ENCODE data around the gene MVD. TPM values are rescaled to one million over a fixed set of nuclear protein-coding genes. Genes with fewer than 3 reads are reported as not detected.

Gene MVD
- total and polyA plus RNA-seq, 4 donors = 19.8 to 57.6 (median 26.3) TPM

DNA sequence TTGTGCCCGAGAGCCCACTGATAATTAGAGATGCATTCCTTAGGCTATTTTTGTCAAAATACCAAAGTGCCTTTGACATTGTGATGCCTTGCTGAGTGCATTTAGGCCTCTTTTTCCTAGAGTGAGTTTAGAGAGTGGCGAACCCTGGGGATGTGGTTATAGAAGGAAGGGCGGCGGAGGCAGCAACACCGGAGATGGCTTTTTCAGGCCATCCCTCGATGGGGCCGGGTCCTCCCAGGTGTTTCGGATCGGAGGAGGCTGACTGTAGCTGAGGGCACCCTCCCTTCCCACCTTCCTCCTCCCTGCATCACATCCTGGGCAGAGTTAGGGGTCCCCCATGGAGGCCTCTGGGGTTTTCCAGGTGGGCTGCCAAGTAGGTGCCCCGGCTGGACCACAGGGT is 30.0 kb upstream of the MVD start:
- Histone ChIP-seq H3K9me3 (ENCODE audit: control insufficient read depth, low read length) (no peaks in the 10 kb centered on the region), H3K27ac (ENCODE audit: low read depth in 1 of 2, low read length in 2 of 2) (no peak overlapping the region), H3K36me3 (ENCODE audit: control insufficient read depth in 1 of 2, insufficient read depth in 2 of 2, low read length in 1 of 2) (no peaks in the 10 kb centered on the region), H3K4me3 (ENCODE audit: low read length in 2 of 2) (no peak overlapping the region), H3K27me3 (ENCODE audit: control insufficient read depth in 1 of 2, insufficient read depth in 2 of 2, low read length in 1 of 2) (no peaks in the 10 kb centered on the region), H3K4me1 (ENCODE audit: control insufficient read depth in 1 of 2, insufficient read depth in 2 of 2, low read length in 2 of 2) (no peaks in the 10 kb centered on the region)
- DNase-seq (no peak), ATAC-seq (ENCODE audit: low FRiP score) (no peak)
- intact Hi-C loops (cut with DNase I) = no loop called here
- 65 to 91% methylated on average over 10 of the region's 10 CpGs for WGBS, 2 donors

DNA sequence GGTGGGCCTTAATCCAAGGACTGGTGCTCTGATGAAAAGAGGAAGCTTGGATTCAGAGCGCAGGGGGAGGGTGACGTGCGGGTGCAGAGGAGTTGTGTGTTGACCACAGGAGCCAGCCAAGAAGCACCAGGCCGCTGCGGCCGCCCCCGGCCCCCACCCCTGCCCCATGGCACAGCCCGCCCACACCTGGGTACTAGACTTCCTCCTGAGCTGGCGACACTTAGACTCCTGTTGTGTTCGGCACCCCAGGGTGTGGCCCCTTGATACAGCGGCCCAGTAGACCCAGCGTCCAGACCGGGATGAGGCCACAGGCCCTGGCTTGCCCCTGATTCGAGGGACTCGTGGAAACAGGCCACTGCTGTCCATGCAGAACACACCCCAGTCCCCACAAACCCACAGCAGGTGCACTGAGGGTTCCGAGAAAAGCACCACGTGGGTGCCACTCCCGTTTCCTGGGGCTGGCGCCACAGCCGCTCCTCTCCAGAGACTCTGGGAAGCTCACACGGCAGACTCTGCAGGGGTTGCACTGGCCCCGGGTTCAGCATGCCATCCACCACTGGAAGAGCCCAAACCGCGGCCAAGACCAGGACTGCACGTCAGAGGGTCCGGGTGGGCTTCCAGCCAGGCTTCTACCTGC is 29.2 kb upstream of the MVD start:
- Histone ChIP-seq H3K9me3 (ENCODE audit: control insufficient read depth, low read length) (no peaks in the 10 kb centered on the region), H3K36me3 (ENCODE audit: control insufficient read depth in 1 of 2, insufficient read depth in 2 of 2, low read length in 1 of 2) (no peaks in the 10 kb centered on the region), H3K4me3 (ENCODE audit: low read length in 2 of 2) (no peak overlapping the region), H3K27me3 (ENCODE audit: control insufficient read depth in 1 of 2, insufficient read depth in 2 of 2, low read length in 1 of 2) (no peaks in the 10 kb centered on the region), H3K27ac (ENCODE audit: low read depth in 1 of 2, low read length in 2 of 2) (no peak overlapping the region), H3K4me1 (ENCODE audit: control insufficient read depth in 1 of 2, insufficient read depth in 2 of 2, low read length in 2 of 2) (no peaks in the 10 kb centered on the region)
- intact Hi-C loops (cut with DNase I) = no loop called here
- ATAC-seq (ENCODE audit: low FRiP score) (no peak), DNase-seq (peak in 1 of 2 donors; percentile 82)
- WGBS, 2 donors = 84 to 89% methylated on average over 26 of the region's 26 CpGs

DNA sequence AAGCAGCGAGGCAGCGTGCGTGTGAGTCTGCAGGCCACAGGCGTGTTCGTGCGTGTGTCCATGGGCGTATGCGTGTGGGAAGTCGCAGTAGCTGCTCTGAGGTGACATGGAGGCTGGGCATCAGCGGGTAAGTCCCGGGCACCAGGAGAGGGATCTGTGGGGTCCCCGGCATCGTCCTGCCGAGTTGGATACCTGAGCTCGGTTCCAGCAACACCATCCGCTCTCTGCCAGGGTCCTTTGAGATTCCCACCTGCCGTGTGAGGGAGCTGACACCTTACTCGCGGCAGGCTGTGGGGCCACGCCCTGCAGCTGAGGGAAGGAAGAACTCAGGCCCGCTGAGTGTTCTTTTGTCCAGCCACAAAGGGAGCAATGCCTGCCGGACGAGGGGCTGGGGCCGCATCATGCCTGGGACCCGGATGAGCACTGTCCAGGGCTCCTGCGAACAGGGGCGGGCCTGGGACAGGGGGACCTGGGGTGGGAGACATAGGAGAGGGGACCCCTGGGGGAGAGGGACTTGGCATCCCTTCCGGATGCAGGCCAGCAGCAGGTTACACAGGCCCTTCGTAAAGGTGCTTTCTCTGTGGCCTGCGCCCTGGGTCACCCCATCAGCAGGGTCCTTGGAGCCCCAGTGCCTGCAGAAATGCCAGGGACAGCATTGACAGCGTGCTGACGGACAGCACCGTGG is 28.4 kb upstream of the MVD start:
- Histone ChIP-seq H3K27me3 (ENCODE audit: control insufficient read depth in 1 of 2, insufficient read depth in 2 of 2, low read length in 1 of 2) (no peaks in the 10 kb centered on the region), H3K4me1 (ENCODE audit: control insufficient read depth in 1 of 2, insufficient read depth in 2 of 2, low read length in 2 of 2) (no peaks in the 10 kb centered on the region), H3K4me3 (ENCODE audit: low read length in 2 of 2) (no peak overlapping the region), H3K36me3 (ENCODE audit: control insufficient read depth in 1 of 2, insufficient read depth in 2 of 2, low read length in 1 of 2) (no peaks in the 10 kb centered on the region), H3K27ac (ENCODE audit: low read depth in 1 of 2, low read length in 2 of 2) (no peak overlapping the region), H3K9me3 (ENCODE audit: control insufficient read depth, low read length) (no peaks in the 10 kb centered on the region)
- 82 to 87% methylated on average over 33 of the region's 33 CpGs for WGBS, 2 donors
- intact Hi-C loops (cut with DNase I) = no loop called here
- DNase-seq (no peak), ATAC-seq (ENCODE audit: low FRiP score) (no peak)

DNA sequence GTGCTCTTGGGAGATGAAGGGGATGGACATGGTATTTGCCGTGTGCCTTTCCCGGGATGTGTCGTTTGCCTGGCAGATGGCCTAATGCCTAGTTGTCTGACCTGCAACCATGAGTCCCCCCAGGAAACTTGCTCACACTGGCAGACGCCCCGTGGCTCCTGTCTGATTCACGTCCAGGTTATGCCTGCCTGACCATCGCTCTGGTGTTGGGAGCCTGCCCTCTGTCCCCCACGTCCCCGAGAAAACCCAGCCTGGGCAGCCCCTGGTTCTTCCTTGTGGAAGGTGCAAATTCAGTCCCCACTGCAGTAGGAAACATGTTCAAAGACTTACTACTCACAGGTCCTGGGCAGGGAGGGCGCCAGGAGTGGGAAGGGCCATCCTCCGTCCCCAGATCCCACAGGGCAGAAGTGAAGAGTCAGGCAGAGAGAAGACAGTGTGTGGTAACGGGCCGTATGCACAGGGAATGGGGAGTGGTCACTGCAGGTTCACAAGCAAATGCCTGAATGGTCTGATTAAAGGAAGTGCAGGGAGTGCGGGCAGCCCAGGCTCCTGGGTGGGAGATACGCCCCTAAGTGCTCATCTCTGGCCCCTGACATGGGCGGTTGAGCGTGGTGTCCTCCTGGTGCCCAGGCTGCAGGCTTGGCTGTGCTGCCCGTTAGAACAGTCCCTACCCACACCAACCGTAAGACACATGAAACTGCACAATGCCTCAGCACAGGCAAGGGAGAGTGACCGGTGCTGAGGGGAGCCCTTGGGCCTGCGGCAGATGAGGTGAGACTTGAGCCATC is 27.6 kb upstream of the MVD start:
- WGBS, 2 donors = 78 to 79% methylated on average over 20 to 21 of the region's 21 CpGs
- Histone ChIP-seq H3K27me3 (ENCODE audit: control insufficient read depth in 1 of 2, insufficient read depth in 2 of 2, low read length in 1 of 2) (no peaks in the 10 kb centered on the region), H3K9me3 (ENCODE audit: control insufficient read depth, low read length) (no peaks in the 10 kb centered on the region), H3K4me3 (ENCODE audit: low read length in 2 of 2) (no peak overlapping the region), H3K27ac (ENCODE audit: low read depth in 1 of 2, low read length in 2 of 2) (no peak overlapping the region), H3K4me1 (ENCODE audit: control insufficient read depth in 1 of 2, insufficient read depth in 2 of 2, low read length in 2 of 2) (no peaks in the 10 kb centered on the region), H3K36me3 (ENCODE audit: control insufficient read depth in 1 of 2, insufficient read depth in 2 of 2, low read length in 1 of 2) (no peaks in the 10 kb centered on the region)
- intact Hi-C loops (cut with DNase I) = no loop called here
- DNase-seq (no peak), ATAC-seq (ENCODE audit: low FRiP score) (no peak)

DNA sequence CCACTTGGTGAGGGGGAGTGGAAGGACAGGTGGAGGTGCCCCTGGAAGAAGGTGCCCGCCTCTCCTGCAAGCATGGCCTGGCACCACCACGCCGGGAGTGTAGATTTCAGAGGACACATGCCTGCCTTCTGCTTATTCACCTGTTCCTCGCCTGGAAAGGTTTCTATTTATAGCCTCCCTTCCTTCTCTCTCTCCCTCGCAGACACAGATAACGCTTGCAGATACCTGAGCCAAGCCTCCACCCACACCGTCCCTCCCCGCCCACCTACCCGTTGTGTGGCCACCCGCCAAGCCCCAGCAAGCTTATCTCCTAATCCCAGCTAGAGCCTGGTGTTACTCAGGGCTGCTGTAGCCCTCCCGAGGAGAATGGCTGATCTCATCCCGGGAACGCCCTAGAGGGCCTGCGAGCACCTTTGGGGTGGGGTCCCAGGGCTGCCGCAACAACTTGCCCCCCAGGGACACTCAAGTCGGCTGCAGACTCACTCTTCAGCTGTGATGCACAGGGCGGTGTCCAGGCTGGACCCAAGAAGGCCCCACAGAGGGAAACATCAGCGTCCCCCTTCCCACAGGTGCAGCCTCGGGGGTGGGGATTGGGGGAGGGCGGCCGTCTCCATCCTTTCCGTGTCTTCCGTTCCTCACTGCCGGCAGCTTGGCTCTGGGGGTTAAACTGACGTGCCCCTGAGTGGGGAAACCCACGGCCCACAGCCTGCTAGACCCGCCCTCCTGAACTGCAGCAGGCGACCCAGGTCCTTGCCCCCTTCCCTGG is 25.3 kb upstream of the MVD start:
- Histone ChIP-seq H3K27me3 (ENCODE audit: control insufficient read depth in 1 of 2, insufficient read depth in 2 of 2, low read length in 1 of 2) (no peaks in the 10 kb centered on the region), H3K9me3 (ENCODE audit: control insufficient read depth, low read length) (no peaks in the 10 kb centered on the region), H3K27ac (ENCODE audit: low read depth in 1 of 2, low read length in 2 of 2) (no peak overlapping the region), H3K36me3 (ENCODE audit: control insufficient read depth in 1 of 2, insufficient read depth in 2 of 2, low read length in 1 of 2) (no peaks in the 10 kb centered on the region), H3K4me1 (ENCODE audit: control insufficient read depth in 1 of 2, insufficient read depth in 2 of 2, low read length in 2 of 2) (no peaks in the 10 kb centered on the region), H3K4me3 (ENCODE audit: low read length in 2 of 2) (no peak overlapping the region)
- intact Hi-C loops (cut with DNase I) = no loop called here
- ATAC-seq (ENCODE audit: low FRiP score) (no peak), DNase-seq (no peak)
- 38 to 41% methylated on average over 27 to 28 of the region's 28 CpGs for WGBS, 2 donors

DNA sequence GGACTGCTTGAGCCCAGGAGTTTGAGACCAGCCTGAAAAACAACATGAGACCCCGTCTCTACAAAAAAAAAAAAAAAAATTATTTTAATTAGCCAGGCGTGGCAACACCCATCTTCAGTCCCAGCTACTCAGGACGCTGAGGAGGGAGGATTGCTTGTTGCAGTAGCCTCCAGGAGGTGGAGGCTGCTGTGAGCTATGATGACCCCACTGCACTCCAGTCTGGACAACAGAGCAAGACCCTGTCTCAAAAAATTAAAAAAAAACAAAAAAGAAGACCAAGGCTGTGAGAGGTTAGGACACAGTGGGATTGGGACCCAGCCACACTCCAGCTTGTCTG is 24.8 kb upstream of the MVD start:
- no peaks in the 10 kb centered on the region for H3K36me3 ChIP-seq (ENCODE audit: control insufficient read depth in 1 of 2, insufficient read depth in 2 of 2, low read length in 1 of 2)
- H3K9me3 ChIP-seq (ENCODE audit: control insufficient read depth, low read length) = no peaks in the 10 kb centered on the region
- intact Hi-C loops (cut with DNase I) = no loop called here
- no peak overlapping the region for H3K4me3 ChIP-seq (ENCODE audit: low read length in 2 of 2)
- H3K27ac ChIP-seq (ENCODE audit: low read depth in 1 of 2, low read length in 2 of 2) = no peak overlapping the region
- DNase-seq = no peak
- no peaks in the 10 kb centered on the region for H3K27me3 ChIP-seq (ENCODE audit: control insufficient read depth in 1 of 2, insufficient read depth in 2 of 2, low read length in 1 of 2)
- no peaks in the 10 kb centered on the region for H3K4me1 ChIP-seq (ENCODE audit: control insufficient read depth in 1 of 2, insufficient read depth in 2 of 2, low read length in 2 of 2)
- no peak for ATAC-seq (ENCODE audit: low FRiP score)
- 62 to 73% methylated on average over 3 of the region's 3 CpGs for WGBS, 2 donors

DNA sequence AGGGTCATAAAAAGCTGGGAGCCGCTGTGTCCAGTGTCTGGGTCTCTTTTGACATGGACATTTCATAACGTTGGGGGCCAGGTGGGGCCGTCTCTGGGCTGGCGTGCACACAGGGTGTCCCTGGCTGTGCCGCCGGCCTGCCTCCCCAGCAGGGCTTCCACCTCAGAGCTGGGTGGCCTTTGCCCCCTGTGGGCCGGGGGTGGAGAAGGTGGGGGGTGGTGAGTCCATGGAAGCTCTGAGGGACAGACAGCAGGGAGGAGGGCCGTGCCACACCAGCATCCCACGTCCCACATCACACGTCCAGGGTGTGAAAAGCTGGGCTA is 24.3 kb upstream of the MVD start:
- H3K36me3 ChIP-seq (ENCODE audit: control insufficient read depth in 1 of 2, insufficient read depth in 2 of 2, low read length in 1 of 2) = no peaks in the 10 kb centered on the region
- 63 to 64% methylated on average over 10 of the region's 10 CpGs for WGBS, 2 donors
- ATAC-seq (ENCODE audit: low FRiP score) (no peak), DNase-seq (no peak)
- no peak overlapping the region for H3K4me3 ChIP-seq (ENCODE audit: low read length in 2 of 2)
- H3K27me3 ChIP-seq (ENCODE audit: control insufficient read depth in 1 of 2, insufficient read depth in 2 of 2, low read length in 1 of 2) = no peaks in the 10 kb centered on the region
- H3K27ac ChIP-seq (ENCODE audit: low read depth in 1 of 2, low read length in 2 of 2) = no peak overlapping the region
- intact Hi-C loops (cut with DNase I) = no loop called here
- H3K4me1 ChIP-seq (ENCODE audit: control insufficient read depth in 1 of 2, insufficient read depth in 2 of 2, low read length in 2 of 2) = no peaks in the 10 kb centered on the region
- H3K9me3 ChIP-seq (ENCODE audit: control insufficient read depth, low read length) = no peaks in the 10 kb centered on the region

DNA sequence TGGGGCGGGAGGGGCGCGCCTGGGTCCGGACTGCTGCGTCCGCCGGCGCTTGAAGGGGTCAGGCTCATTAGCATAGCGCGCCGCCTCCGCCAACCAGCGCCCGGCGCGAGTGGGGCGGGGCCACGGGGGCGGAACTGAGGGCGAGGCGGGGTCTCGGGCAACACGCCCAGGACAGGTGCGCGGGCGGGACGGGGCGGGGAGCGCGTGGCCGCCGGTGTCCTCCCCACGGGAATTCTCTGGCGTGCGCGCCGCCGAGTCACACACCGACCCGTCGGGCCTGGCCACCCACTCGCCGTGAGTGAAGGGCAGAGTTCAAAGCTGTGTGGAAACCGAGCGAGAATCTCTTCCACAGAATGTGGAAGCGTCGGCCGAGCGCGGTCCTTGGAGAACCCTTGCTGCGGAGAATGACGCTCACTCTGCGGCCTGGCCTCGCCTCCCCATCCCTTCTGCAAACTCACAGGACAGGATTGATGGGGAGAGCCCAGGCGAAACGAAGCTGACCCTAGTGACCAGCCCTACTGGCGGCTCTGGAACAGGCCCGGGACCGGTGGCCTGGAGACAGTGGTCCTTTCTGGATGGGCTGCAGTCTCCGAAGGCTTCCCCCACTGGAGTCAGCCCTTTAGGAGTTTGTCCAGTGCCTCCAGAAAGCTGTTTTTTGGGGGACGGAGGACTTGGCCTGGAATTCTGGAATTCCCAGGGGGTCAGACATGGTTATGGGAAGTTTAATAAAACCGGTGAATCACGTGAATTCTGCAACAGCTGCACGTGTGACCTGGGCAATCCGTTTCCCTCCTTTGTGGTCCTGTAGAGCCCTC is 23.8 kb upstream of the MVD start, which contains the start of gene SNAI3:
TSS of gene SNAI3 (minus strand) at position 69 of the 815 bp plus-strand sequence. CDS start 101 bp downstream, outside the sequence.
- Histone ChIP-seq H3K27ac (ENCODE audit: low read depth in 1 of 2, low read length in 2 of 2) (no peak within 1 kb of the TSS), H3K27me3 (ENCODE audit: control insufficient read depth in 1 of 2, insufficient read depth in 2 of 2, low read length in 1 of 2) (no peaks in the 10 kb centered on the region), H3K9me3 (ENCODE audit: control insufficient read depth, low read length) (no peaks in the 10 kb centered on the region), H3K4me3 (ENCODE audit: low read length in 2 of 2) (no peak within 1 kb of the TSS), H3K4me1 (ENCODE audit: control insufficient read depth in 1 of 2, insufficient read depth in 2 of 2, low read length in 2 of 2) (no peaks in the 10 kb centered on the region), H3K36me3 (ENCODE audit: control insufficient read depth in 1 of 2, insufficient read depth in 2 of 2, low read length in 1 of 2) (no peaks in the 10 kb centered on the region)
- DNase-seq = peak; percentile 84 to 88
- peak; percentile 79 for ATAC-seq (ENCODE audit: low FRiP score)
- intact Hi-C loops (cut with DNase I) = no loop called here
- WGBS, 2 donors = 7 to 11% methylated on average over 40 to 65 of the region's 65 CpGs
